GM19467 (cell line): ENCODE results near the gene LPIN2.
"Not testable (repeated sequence)": the region's sequence is repeated elsewhere in the genome, so short reads cannot be mapped to it uniquely, and the experiment has no call there.

Experiments
- ATAC-seq: cut with Tn5 transposase; IDR thresholded peaks from one replicate; pipeline ENCODE4 v1.9.1; 2021; ENCODE audit warnings: mild to moderate bottlenecking, moderate library complexity; ENCODE audit not compliant: unreplicated experiment

Gene LPIN2, protein sequence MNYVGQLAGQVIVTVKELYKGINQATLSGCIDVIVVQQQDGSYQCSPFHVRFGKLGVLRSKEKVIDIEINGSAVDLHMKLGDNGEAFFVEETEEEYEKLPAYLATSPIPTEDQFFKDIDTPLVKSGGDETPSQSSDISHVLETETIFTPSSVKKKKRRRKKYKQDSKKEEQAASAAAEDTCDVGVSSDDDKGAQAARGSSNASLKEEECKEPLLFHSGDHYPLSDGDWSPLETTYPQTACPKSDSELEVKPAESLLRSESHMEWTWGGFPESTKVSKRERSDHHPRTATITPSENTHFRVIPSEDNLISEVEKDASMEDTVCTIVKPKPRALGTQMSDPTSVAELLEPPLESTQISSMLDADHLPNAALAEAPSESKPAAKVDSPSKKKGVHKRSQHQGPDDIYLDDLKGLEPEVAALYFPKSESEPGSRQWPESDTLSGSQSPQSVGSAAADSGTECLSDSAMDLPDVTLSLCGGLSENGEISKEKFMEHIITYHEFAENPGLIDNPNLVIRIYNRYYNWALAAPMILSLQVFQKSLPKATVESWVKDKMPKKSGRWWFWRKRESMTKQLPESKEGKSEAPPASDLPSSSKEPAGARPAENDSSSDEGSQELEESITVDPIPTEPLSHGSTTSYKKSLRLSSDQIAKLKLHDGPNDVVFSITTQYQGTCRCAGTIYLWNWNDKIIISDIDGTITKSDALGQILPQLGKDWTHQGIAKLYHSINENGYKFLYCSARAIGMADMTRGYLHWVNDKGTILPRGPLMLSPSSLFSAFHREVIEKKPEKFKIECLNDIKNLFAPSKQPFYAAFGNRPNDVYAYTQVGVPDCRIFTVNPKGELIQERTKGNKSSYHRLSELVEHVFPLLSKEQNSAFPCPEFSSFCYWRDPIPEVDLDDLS

DNA sequence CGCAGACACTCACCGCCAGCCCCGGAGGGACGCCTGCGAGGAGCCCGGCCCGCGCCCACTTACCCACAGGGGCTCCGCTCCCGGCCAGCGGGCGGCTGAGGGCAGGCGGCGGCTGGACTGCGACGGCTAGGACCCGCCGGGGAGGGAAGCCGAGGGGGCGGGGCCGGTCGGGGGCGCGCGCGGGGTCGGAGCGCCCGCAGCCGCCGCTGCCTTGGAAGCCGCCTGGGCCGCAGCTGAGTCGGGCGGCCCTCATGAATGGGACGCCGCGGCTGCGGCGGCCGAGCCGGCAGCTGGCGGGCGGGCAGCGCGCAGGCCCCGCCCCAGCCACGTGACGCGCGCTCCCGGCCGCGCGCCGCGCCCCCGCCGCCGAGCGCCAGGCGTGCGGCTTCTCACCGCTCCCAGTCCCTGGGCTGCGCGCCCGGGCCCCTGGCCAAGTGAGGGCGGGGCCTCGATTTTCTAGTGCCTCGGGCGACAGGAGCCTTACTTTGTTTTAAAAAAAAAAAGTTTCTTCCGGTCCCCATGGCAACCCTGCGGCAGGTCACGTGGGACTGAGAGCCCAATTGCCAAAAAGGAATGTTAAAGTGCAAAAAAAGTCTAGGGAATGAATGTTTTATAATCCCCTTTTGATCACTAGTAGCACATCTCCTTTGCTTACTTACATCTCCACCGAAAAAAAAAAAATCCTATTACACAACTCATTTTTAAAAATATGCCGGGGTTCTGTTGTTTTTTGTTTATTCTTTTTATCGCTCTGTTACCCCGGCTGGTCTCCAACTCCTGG, at the start of gene LPIN2:
TSS of gene LPIN2 (minus strand) at position 121 of the 781 bp plus-strand sequence. CDS start 52,304 bp downstream, outside the sequence.
- peak; percentile 88 for ATAC-seq

DNA sequence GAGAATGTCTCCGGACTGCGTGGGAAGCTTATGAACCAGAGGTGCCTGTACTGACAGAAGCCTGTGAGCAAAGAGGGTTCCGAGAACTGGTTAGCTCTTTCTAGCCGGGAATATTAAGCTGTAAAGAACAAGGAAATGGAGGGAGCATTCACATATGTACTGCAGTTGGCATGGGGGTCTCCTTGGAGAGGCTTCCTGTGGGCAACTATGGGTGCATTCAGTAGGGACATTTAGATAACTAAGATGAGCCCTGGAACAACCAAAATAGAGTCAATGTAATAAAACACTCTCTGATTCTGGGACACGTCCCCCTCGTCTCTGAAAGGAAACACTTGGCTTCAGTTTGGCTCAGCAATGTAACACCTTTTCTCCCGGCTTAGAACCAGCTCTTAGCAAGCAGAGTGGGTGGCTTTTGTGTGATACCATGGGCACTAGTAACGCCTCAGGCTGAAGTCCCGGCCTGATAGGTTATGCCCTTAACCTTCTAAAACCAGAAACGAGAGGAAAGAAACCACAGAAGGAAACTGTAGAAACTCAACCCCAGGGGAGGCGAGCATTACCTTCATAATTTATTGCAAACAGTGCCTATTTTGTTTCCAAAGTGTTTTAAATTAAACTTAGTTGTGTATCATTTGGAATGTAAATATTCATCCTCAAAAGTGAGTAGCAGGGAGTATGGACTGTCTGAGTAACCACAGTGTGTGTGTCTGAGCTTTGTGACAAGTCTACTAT, 48.8 kb upstream of the LPIN2 start:
- no peak for ATAC-seq

DNA sequence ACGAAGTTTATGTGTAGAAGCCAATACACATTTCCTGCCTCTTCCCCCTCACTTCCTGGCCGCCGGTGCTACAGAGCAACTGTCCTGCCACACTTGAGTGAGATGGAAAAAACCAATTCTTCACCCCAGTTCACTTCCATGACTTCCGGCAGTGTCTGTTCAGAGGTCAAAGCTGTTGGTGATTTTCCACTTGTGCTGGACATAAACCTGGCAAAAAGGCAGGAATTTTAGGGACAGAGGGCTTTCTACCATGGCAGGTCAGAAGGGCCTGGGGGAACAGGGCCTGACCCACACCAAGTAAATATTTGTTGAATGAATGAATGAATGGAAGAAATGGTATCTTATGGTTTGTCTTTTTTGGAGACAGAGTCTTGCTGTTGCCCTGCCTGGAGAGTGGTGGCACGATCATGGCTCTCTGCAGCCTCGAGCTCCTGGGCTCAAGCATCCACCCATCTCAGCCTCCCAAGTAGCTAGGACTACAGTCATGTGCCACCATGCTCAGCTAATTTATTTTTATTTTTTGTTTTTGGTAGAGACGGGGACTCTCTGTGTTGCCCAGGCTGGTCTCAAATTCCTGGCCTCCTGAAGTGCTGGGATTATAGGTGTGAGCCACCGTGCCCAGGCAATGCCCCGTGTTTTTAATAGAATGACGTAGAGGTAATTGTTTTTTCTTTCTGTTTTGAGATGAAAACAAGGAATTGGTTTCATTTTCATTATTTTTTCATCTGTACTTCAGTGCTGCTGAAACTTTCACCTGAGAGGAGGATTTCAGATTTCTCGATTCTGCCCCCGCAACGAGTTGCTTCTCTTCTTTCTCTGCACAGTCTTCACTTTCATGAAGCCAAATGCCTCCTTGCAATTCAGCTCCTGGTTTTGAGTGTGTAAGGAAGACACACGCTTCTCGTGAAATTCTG, 48.0 kb upstream of the LPIN2 start:
- no peak for ATAC-seq

DNA sequence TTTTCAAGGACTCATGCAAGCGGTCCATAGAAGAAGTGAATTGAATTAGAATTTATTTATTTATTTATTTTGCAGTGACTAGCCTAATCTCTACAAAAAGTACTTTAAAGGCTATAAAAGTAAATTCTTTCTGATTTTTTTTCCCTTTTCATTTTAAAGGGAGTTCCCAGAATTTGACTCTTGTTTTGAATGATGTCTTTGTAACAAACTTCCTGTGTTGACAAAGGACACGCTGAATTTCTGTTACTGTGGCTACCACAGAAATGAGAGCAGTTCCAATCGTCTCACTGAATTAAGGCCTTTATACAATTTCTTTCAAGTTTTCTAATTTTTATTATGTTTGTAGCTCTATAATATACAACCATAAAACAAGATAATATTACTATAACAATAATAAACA, 46.3 kb upstream of the LPIN2 start:
- no peak for ATAC-seq

DNA sequence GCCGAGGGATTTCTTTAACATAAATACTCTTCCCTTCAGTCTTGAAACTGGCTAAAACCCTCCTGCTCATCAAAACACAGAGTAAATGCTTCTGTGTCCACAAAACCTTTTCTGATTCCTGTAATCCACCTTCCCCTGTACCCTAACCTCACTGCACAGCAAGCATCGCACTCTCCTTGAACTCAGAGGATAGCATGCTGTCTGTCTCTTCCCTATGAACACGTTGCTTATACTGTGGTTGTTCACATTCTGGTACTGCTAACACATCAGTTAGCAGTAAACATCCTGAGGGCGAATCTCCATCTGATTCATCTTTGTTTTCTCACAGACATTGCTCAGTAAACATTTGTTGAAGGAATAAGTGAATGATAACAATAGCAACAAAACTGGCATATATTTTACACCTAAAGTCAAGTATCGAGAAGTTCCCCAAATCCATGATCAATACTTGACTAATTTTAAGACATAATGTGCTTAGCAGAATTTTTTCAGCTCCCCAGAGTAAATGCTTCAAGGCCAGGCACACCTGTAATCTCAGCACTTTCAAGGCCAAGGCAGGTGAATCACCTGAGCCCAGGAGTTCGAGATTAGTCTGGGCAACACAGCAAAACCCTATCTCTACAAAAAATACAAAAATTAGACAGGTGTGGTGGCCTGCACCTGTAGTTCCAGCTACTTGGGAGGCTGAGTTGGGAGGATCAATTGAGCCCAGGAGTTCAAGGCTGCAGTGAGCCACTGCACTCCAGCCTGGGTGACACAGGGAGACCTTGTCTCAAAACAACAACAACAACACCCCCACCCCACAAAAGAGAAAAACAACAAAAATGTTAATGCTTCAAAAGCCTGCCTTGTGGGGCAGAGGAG, 45.6 kb upstream of the LPIN2 start:
- ATAC-seq = no peak

DNA sequence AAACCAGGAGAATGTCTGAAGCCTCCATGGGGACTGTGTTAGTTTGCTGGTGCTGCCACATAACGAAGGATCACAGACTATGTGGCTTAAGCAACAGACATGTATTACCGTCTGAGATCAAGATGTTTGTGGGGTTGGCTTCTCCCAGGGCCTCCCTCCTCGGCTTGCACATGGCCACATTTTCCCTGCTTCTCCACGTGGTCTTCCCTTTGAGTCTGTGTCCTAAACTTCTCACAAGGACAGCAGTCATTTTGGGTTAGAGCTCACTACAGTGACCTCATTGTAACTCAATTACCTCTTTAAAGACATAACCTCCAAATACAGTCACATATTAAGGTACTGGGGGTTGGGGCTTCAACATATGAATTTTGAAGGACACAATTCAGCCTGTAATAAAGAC, 44.6 kb upstream of the LPIN2 start:
- no peak for ATAC-seq

DNA sequence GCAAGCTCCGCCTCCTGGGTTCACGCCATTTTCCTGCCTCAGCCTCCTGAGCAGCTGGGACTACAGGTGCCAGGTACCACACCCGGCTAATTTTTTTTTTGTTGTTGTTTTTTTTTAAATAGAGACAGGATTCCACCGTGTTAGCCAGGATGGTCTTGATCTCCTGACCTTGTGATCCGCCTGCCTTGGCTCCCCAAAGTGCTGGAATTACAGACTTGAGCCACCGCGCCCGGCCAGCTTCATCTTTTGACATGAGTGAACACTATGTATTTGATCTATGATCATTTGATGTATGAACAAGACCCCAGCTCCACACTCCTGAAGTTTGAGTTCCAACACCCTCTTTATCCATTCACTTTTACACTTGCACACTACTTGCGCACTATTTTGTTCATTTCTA, 43.4 kb upstream of the LPIN2 start:
- no peak for ATAC-seq

DNA sequence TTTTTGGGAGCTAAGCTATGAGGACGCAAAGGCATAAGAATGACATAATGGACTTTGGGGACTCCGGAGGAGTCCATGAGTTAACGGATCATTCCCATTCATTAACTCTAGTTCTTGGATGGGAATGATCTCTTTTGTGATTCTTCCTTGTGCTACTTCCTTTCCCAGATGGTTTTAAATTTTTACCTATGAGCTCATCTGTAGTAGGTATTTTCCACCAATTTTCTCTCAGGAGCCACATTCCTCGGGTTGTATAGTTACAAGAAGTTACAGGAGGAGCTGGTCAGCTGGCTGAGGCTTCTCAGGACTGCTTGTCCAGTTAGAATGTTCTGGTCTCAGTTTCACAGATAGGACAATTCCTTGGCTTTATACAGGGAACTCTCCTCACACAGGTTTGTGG, 42.9 kb upstream of the LPIN2 start:
- ATAC-seq = no peak

DNA sequence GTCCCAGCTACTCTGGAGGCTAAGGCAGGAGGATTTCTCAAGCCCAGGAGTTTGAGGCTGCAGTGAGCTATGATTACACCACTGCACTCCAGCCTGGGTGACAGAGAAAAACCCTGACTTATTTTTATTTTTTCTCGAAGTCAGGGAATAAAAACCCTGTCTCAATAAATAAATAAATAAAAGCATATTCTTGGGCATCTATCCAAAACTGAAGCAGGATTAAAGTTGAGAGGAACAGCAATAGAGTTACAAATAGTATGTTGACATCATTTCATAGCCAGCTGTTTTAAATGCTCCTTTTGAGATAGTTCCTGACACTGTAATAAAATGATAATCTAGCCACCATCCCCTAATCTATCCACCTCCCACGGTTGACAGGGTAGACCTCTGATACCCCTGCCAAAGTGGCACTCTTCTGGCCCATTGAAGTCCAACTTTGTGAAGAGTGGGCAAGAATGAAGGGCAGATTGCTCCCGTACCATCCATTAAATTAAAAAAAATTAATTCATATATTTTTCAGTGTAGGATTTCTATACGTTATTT, 42.3 kb upstream of the LPIN2 start:
- ATAC-seq = no peak

DNA sequence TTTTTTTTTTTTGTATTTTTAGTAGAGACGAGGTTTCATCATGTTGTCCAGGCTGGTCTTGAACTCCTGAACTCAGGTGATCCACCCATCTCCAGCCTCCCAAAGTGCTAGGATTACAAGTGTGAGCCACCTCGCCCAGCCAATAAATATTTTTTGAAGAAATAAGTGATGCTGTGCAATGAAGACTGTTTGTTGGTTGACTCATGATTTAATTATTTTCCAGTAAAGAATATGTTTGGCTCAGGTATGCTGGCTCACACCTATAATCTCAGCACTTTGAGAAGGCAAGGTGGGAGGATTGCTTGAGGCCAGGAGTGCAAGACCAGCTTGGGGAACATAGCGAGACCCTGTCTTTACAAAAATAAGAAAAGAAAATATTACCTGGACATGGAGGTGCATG, 41.8 kb upstream of the LPIN2 start:
- no peak for ATAC-seq

DNA sequence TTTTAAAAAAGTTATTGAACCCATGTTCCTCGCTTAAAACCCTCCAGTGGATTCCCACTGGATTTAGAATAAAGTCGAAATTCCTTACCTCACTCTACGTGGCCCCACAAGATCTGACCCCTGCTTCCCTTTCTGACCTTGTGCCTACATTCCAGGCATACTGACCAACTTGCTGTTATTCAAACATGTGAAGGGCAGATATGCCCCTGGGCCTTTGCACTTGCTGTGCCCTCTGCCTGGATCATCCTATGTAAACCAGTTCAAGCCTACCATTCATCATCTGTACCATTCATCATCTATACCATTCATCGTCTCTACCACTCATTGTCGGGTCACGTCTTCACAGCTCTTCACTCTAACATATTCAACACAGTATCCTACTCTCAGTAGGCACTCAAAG, 41.3 kb upstream of the LPIN2 start:
- no peak for ATAC-seq

DNA sequence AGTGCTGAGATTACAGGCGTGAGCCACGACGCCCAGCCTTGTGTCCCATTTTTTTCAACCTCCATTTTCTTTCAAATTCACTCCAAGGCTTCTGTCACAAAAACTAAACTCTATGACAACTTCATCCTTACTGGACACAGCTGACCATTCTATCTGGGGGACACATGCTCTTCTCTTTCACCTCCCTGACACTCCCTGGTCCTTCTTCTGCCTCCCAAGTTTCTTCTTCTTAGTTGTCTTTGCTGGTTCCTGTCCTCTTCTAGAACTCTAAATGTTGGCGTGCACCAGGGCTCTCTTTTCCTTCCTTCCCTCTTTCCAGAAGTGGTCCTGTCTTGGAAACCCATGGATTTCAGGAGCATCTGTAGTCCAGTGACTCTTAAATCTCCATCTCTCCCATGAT, 40.1 kb upstream of the LPIN2 start:
- ATAC-seq = no peak

DNA sequence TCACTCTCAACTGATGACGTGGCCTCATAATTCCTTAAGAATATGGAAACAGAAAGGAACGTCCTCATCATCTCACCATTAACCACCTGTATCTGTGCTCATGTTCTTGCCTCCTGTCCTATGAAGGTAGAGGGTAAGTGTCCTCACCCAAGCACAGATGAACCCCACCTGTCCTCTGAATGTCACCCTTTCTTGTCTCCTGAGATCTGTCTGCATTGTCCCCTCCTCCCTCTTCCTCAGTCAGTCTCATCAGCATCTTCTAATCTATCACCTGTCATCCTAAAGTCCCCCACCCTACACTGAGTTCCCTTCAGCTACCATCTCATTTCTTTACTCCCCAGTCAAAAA, 39.4 kb upstream of the LPIN2 start:
- no peak for ATAC-seq

DNA sequence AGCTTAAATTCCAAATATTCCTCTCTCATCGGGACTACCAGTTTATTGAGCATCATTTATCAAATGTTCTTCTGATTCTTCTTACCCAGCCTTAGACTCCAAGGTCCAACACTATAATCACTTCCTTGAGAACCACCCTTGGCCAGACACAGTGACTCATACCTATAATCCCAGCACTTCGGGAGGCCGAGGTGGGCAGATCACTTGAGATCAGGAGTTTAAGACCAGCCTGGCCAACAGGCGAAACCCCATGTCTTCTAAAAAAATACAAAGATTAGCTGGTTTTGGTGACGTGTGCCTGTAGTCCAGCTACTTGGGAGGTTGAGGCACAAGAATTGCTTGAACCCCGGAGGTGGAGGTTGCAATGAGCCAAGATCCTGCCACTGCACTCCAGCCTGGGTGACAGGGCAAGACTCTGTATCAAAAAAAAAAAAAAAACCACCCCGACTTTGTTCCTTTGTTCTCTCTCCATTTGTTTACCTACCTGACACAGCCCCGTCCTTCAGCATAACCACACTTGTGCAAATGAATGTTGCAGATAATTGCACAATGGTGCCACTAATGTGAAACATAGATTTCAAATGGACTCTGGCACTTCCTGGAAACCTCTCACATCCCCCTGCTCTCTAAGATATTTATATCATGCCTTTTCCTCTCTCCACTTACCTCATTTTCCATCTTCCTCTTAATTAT, 38.9 kb upstream of the LPIN2 start:
- ATAC-seq = no peak

DNA sequence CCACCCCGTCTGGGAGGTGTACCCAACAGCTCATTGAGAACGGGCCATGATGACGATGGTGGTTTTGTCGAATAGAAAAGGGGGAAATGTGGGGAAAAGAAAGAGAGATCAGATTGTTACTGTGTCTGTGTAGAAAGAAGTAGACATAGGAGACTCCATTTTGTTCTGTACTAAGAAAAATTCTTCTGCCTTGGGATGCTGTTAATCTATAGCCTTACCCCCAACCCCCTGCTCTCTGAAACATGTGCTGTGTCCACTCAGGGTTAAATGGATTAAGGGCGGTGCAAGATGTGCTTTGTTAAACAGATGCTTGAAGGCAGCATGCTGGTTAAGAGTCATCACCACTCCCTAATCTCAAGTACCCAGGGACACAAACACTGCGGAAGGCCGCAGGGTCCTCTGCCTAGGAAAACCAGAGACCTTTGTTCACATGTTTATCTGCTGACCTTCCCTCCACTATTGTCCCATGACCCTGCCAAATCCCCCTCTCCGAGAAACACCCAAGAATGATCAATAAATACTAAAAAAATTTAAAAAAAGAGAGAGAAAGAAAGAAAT, 37.0 kb upstream of the LPIN2 start:
- not testable (repeated sequence) for ATAC-seq

DNA sequence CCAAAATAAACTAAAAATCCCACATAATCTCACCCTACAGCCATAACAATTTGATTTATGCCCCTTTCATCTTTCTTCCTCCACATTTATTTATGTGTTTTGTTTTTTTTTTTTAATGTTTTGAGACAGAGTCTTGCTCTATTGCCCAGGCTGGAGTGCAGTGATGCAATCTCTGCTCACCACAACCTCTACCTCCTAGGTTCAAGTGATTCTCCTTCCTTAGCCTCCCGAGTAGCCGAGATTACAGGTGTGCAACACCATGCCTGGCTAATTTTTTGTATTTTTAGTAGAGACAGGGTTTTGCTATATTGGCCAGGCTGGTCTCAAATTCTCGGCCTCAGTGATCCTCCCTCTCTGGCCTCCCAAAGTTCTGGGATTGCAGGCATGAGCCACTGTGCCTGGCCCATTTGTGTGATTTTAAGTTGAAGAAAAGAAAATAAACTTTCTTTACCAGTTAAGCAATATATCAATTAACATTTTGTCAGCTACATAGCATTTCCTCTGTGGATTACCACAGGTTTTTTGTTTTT, 35.9 kb upstream of the LPIN2 start:
- ATAC-seq = no peak

DNA sequence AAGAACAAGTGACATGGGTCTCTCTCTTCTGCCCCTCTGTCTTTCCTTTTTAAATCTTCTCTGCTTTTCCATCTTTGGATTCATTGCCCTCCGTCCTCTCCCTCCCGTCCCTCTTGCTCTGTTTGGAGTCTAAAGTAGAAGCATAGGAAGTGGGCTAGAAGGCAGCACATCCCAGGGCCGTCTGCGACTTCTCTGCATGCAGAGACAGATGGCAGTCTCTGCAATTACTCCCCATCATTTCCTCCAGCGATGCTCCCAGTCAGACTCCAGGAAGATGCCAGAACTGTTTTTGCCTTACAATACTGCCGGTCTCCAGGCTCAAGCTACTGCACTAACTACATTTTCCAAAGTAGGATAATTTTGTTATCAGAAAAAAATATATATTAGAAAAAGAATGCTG, 35.2 kb upstream of the LPIN2 start:
- ATAC-seq = no peak
